Ishikawa (cell line): ENCODE results near the gene PTPN14.

Experiments used
- CEBPB ChIP-seq: IDR thresholded peaks from 2 replicates; pipeline ENCODE4 v1.6.1; 2012
- CREB1 ChIP-seq: IDR thresholded peaks from 2 replicates; pipeline ENCODE4 v1.6.1; 2012; ENCODE audit warnings: low read depth
- EGR1 ChIP-seq: IDR thresholded peaks from 2 replicates; pipeline ENCODE4 v1.6.1; 2012
- EP300 ChIP-seq: IDR thresholded peaks from 2 replicates; pipeline ENCODE4 v1.6.1; 2012; ENCODE audit warnings: borderline replicate concordance
- FOXM1 ChIP-seq: IDR thresholded peaks from 2 replicates; pipeline ENCODE4 v1.6.1; 2012; ENCODE audit warnings: low read depth, borderline replicate concordance
- MAX ChIP-seq: IDR thresholded peaks from 2 replicates; pipeline ENCODE4 v1.6.1; 2012
- NFIC ChIP-seq: IDR thresholded peaks from 2 replicates; pipeline ENCODE4 v1.6.1; 2012
- RAD21 ChIP-seq: IDR thresholded peaks from 2 replicates; pipeline ENCODE4 v1.6.1; 2012; ENCODE audit warnings: low read depth
- REST ChIP-seq: IDR thresholded peaks from 2 replicates; pipeline ENCODE4 v1.6.1; 2012; ENCODE audit warnings: low read depth, mild to moderate bottlenecking
- TAF1 ChIP-seq: IDR thresholded peaks from 2 replicates; pipeline ENCODE4 v1.6.1; 2012; ENCODE audit warnings: low read depth, mild to moderate bottlenecking
- TCF12 ChIP-seq: IDR thresholded peaks from 2 replicates; pipeline ENCODE4 v1.6.1; 2012; ENCODE audit warnings: low read depth
- TEAD4 ChIP-seq: IDR thresholded peaks from 2 replicates; pipeline ENCODE4 v1.6.1; 2012
- USF1 ChIP-seq: IDR thresholded peaks from 2 replicates; pipeline ENCODE4 v1.6.1; 2012
- YY1 ChIP-seq: IDR thresholded peaks from 2 replicates; pipeline ENCODE4 v1.6.1; 2012; ENCODE audit warnings: low read depth
- ZBTB7A ChIP-seq: IDR thresholded peaks from 2 replicates; pipeline ENCODE4 v1.6.1; 2012; ENCODE audit warnings: low read depth

PTPN14 gene

GRCh38 chr1:214549604-214550003 lies 1.8 kb downstream of the PTPN14 start:
- TF ChIP-seq EGR1 (no peak), RAD21 (no peak)

- TF ChIP-seq REST (no peak), EGR1 (no peak), TEAD4 (no peak), TCF12 (no peak), MAX (no peak), FOXM1 (no peak), CEBPB (no peak), TAF1 (no peak), CREB1 (no peak), YY1 (no peak), NFIC (no peak), ZBTB7A (no peak), USF1 (no peak), RAD21 (no peak), EP300 (no peak)
These were observed 2.4 kb downstream of the PTPN14 start for GRCh38 chr1:214548988-214549387.

- TF ChIP-seq TCF12: no peak
- no peak for TF ChIP-seq CEBPB
- no peak for TF ChIP-seq TEAD4
- no peak for TF ChIP-seq RAD21
- TF ChIP-seq USF1: no peak
- TF ChIP-seq CREB1: no peak
- no peak for TF ChIP-seq FOXM1
- no peak for TF ChIP-seq TAF1
- no peak for TF ChIP-seq EGR1
- TF ChIP-seq EP300: no peak
- no peak for TF ChIP-seq ZBTB7A
- no peak for TF ChIP-seq NFIC
- no peak for TF ChIP-seq YY1
- no peak for TF ChIP-seq REST
- TF ChIP-seq MAX: no peak
These were observed 3.1 kb downstream of the PTPN14 start for GRCh38 chr1:214548271-214548670.

GRCh38 chr1:214547747-214548146 lies 3.7 kb downstream of the PTPN14 start:
- no peak for TF ChIP-seq YY1
- no peak for TF ChIP-seq TAF1
- TF ChIP-seq RAD21: no peak
- no peak for TF ChIP-seq CREB1
- no peak for TF ChIP-seq CEBPB
- no peak for TF ChIP-seq REST
- TF ChIP-seq NFIC: no peak
- no peak for TF ChIP-seq TEAD4
- no peak for TF ChIP-seq MAX
- TF ChIP-seq EP300: no peak
- no peak for TF ChIP-seq EGR1
- TF ChIP-seq USF1: no peak
